ENCODE results near the gene RNLS.

Gene RNLS

GRCh38 chr10:88616250-88616977 lies 33.3 kb upstream of the RNLS start:
- DNase-seq (ENCODE audit: low read depth): no peak
- TF ChIP-seq, protein P1, sequence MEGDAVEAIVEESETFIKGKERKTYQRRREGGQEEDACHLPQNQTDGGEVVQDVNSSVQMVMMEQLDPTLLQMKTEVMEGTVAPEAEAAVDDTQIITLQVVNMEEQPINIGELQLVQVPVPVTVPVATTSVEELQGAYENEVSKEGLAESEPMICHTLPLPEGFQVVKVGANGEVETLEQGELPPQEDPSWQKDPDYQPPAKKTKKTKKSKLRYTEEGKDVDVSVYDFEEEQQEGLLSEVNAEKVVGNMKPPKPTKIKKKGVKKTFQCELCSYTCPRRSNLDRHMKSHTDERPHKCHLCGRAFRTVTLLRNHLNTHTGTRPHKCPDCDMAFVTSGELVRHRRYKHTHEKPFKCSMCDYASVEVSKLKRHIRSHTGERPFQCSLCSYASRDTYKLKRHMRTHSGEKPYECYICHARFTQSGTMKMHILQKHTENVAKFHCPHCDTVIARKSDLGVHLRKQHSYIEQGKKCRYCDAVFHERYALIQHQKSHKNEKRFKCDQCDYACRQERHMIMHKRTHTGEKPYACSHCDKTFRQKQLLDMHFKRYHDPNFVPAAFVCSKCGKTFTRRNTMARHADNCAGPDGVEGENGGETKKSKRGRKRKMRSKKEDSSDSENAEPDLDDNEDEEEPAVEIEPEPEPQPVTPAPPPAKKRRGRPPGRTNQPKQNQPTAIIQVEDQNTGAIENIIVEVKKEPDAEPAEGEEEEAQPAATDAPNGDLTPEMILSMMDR (IDR thresholded peaks at IDR 0.05; ENCODE audit: control insufficient read depth, extremely low read depth, insufficient read depth): no peak
- H3K4me3 ChIP-seq (ENCODE audit: low read depth, low read length): no peak overlapping the region

DNA sequence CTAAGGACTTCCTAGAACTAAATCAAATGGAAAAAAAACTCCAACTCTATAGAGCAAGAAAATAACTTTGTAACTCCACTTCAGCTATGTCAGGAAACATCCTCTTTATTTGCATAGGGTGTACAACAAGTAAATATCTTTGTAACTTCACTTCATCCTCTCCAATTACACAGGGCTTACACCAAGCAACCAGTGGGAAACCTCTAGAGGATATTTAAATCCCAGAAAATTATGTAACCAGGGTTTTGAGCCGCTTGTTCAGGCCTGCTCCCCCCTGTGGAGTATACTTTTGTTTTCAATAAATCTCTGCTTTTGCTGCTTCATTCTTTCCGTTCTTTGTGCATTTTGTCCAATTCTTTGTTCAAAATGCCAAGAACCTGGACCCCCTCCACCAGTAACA lies 25.7 kb upstream of the RNLS start:
- TF ChIP-seq, protein P1 (IDR thresholded peaks at IDR 0.05; ENCODE audit: control insufficient read depth, extremely low read depth, insufficient read depth): no peak

DNA sequence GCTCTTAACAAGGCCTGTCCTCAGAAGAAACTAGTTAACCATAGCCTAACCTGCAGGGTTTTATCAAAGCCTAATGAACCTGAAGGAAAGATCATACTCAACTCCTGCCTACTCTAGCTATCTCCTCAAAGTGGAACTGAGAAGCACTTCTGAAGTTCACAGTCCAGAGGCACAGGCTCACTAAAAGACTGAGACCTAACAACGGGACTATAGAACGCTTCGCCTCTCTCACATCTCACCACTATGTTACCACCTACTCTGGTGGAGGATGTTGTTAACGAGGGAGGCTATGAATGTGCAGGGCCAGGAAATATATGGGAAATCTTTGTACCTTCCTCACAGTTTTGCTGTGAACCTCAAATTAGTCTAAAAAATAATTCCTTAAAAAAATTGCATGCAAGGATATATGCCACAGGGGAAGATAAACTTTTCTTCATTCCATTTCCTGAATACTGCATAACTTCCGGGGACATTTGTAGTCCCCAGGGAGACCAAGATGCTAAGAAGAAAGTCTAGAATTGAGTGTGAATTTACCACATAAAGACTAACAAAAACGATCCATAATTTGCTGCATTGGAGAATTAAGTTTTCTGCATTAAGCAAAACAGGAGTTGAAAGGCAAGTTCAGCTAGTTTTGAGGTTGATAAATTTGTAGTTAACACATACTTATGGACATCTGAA lies 25.1 kb upstream of the RNLS start:
- TF ChIP-seq, protein P1 (IDR thresholded peaks at IDR 0.05; ENCODE audit: control insufficient read depth, extremely low read depth, insufficient read depth): no peak
- no peak overlapping the region for H3K4me3 ChIP-seq (ENCODE audit: low read depth, low read length)
- DNase-seq (ENCODE audit: low read depth): no peak

More for the DNA sequence above, 25.7 kb upstream of the RNLS start:
- no peak overlapping the region for H3K4me3 ChIP-seq (ENCODE audit: low read depth, low read length)
- DNase-seq (ENCODE audit: low read depth): no peak

- no peak for DNase-seq (ENCODE audit: low read depth)
- no peak overlapping the region for H3K4me3 ChIP-seq (ENCODE audit: low read depth, low read length)
- TF ChIP-seq, protein P1 (IDR thresholded peaks at IDR 0.05; ENCODE audit: control insufficient read depth, extremely low read depth, insufficient read depth): no peak
Measured at GRCh38 chr10:88598055-88598454, 14.9 kb upstream of the RNLS start.

- DNase-seq (ENCODE audit: low read depth): no peak
- TF ChIP-seq, protein P1 (IDR thresholded peaks at IDR 0.05; ENCODE audit: control insufficient read depth, extremely low read depth, insufficient read depth): no peak
- H3K4me3 ChIP-seq (ENCODE audit: low read depth, low read length): no peak overlapping the region
Measured at GRCh38 chr10:88594482-88594881, 11.4 kb upstream of the RNLS start.

DNA sequence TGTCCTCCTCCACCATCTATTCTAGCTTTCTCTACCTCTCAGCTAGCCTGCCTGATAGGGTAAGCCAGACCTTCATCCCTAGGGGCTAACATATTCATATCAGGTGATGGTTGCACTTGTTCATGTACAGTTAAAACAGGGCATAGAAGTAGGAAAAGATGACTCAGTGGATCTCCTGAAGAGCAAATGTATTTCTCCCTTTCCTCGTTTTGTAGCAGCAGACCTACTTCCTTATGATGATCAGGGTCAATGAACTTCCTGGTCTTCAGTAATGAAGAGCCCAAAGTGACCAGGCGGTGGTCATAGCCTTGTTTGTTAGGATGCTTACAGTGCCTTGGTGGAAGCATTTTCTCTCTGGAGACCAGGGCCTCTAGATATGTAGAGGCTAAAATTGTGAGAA lies 9.8 kb upstream of the RNLS start:
- DNase-seq (ENCODE audit: low read depth): no peak
- no peak overlapping the region for H3K4me3 ChIP-seq (ENCODE audit: low read depth, low read length)
- TF ChIP-seq, protein P1 (IDR thresholded peaks at IDR 0.05; ENCODE audit: control insufficient read depth, extremely low read depth, insufficient read depth): no peak
